Stimulated activated naive CD8-positive, alpha-beta T cell treated with anti-CD3 and anti-CD28 coated beads, Interleukin-15, amount 100 ng/mL, for 72 hours (primary cell): ENCODE measurements around the gene MYH7B.

Experiments
- ATAC-seq: fragments of 150-1000 bp; cut with Tn5 transposase; 2 replicates; pipeline ENCODE4 v1.10.0; 2021; ENCODE audit warnings: mild to moderate bottlenecking, moderate library complexity
- DNase-seq, 2 donors: peaks; one replicate each; pipeline ENCODE4 v3.0.0; 2021 to 2022
- H3K27ac Mint-ChIP-seq, 2 donors: one replicate each; pipeline ENCODE4 v1.8.0; 2022; ENCODE audit warnings: mild to moderate bottlenecking in 2 of 2, mixed read lengths in 2 of 2, moderate library complexity in 2 of 2
- H3K27me3 Mint-ChIP-seq: one replicate; pipeline ENCODE4 v1.8.0; 2022; ENCODE audit warnings: mixed read lengths
- H3K4me1 Mint-ChIP-seq: one replicate; pipeline ENCODE4 v1.8.0; 2022; ENCODE audit warnings: mild to moderate bottlenecking, mixed read lengths
- H3K4me3 Mint-ChIP-seq, 2 donors: one replicate each; pipeline ENCODE4 v1.8.0; 2022; ENCODE audit warnings: mild to moderate bottlenecking in 2 of 2, mixed read lengths in 2 of 2, moderate library complexity in 1 of 2
- H3K9me3 Mint-ChIP-seq, 2 donors: one replicate each; pipeline ENCODE4 v1.8.0; 2022; ENCODE audit warnings: mixed read lengths in 2 of 2

MYH7B gene

GRCh38 chr20:34956751-34957472 is 1.2 kb downstream of the MYH7B start:
- H3K9me3 Mint-ChIP-seq, result no peaks in the 10 kb centered on the region
- H3K4me3 Mint-ChIP-seq, result no peak overlapping the region
- DNase-seq (no peak), ATAC-seq (no peak)
- H3K4me1 Mint-ChIP-seq, result peaks cover 30% of the 10 kb centered on the region
- no peaks in the 10 kb centered on the region for H3K27me3 Mint-ChIP-seq
- peak overlapping the region in 1 of 2 donors; percentile 20 for H3K27ac Mint-ChIP-seq

- peaks cover 7% of the 10 kb centered on the region for H3K4me1 Mint-ChIP-seq
- no peaks in the 10 kb centered on the region for H3K9me3 Mint-ChIP-seq
- DNase-seq (no peak), ATAC-seq (no peak)
- no peak overlapping the region for H3K27ac Mint-ChIP-seq
- no peaks in the 10 kb centered on the region for H3K27me3 Mint-ChIP-seq
- no peak overlapping the region for H3K4me3 Mint-ChIP-seq
Observed at GRCh38 chr20:34964486-34964885, 8.8 kb downstream of the MYH7B start.

DNA sequence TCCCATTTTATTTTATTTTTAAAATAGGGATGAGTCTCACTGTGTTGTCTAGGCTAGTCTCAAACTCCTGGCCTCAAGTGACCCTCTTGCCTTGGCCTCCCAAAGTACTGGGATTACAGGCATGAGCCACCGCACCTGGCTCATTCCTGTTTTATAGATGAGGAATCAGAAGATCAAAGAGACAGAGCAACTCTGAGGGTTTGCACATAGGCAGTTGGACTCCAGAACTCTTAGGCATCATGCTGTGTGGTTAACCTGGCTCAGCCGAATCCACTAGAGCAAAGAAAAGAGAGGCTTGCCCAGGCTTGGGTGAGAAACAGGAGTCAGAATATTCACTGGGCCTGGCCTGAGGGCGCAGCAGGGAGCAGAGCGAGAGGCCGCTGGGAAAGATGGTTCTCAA is 9.4 kb downstream of the MYH7B start:
- ATAC-seq (no peak), DNase-seq (no peak)
- no peaks in the 10 kb centered on the region for H3K27me3 Mint-ChIP-seq
- no peak overlapping the region for H3K4me3 Mint-ChIP-seq
- peak overlapping the region in 1 of 2 donors; percentile 52 for H3K27ac Mint-ChIP-seq
- H3K4me1 Mint-ChIP-seq, result peaks cover 7% of the 10 kb centered on the region
- H3K9me3 Mint-ChIP-seq, result no peaks in the 10 kb centered on the region

GRCh38 chr20:34967421-34967820 is 11.8 kb downstream of the MYH7B start:
- H3K27me3 Mint-ChIP-seq, result no peaks in the 10 kb centered on the region
- H3K4me1 Mint-ChIP-seq, result no peaks in the 10 kb centered on the region
- H3K4me3 Mint-ChIP-seq, result no peak overlapping the region
- no peaks in the 10 kb centered on the region for H3K9me3 Mint-ChIP-seq
- DNase-seq (no peak), ATAC-seq (no peak)
- H3K27ac Mint-ChIP-seq, result no peak overlapping the region

DNA sequence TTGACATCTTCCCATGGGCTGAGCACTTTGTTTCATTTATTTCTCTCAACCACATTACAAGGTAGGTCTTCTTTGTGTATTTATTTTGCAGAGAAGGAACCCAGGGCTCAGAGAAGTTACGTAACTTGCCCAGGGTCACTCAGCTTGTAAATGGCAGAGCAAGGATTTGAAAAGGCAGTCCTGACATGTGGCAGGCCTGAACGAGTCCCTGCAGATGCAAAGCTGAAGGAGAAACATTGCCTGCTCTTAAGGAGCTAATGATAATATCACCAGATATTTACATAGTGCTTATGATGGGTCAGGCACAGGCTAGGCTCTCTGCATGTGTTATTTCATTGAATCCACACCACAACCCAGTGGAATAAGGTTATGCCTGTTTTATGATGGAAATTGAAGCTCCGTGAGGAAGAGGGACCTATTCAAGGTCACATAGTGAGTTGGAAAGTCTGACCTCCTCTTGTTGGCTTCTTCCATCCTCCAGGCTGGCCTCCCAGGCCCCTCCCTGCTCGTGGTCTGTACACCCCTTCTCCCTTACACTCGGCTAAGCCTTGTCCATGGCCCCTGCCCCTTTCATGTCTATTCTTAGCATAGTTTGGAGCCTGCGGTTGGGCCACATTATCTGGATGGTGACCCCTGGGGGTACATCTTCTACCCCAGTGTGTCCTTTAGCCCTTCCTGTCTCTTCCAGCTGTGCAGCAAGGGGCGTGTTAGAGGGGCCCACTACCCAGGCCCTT is 12.5 kb downstream of the MYH7B start:
- Mint-ChIP-seq H3K27me3 (no peaks in the 10 kb centered on the region), H3K9me3 (no peaks in the 10 kb centered on the region), H3K27ac (peak overlapping the region; percentile 61 to 83), H3K4me3 (no peak overlapping the region), H3K4me1 (no peaks in the 10 kb centered on the region)
- DNase-seq, result no peak
- no peak for ATAC-seq

- Mint-ChIP-seq H3K4me3 (no peak overlapping the region), H3K27me3 (no peaks in the 10 kb centered on the region), H3K27ac (no peak overlapping the region), H3K9me3 (no peaks in the 10 kb centered on the region), H3K4me1 (no peaks in the 10 kb centered on the region)
- ATAC-seq (no peak), DNase-seq (no peak)
Observed at GRCh38 chr20:34970193-34970840, 14.6 kb downstream of the MYH7B start.

DNA sequence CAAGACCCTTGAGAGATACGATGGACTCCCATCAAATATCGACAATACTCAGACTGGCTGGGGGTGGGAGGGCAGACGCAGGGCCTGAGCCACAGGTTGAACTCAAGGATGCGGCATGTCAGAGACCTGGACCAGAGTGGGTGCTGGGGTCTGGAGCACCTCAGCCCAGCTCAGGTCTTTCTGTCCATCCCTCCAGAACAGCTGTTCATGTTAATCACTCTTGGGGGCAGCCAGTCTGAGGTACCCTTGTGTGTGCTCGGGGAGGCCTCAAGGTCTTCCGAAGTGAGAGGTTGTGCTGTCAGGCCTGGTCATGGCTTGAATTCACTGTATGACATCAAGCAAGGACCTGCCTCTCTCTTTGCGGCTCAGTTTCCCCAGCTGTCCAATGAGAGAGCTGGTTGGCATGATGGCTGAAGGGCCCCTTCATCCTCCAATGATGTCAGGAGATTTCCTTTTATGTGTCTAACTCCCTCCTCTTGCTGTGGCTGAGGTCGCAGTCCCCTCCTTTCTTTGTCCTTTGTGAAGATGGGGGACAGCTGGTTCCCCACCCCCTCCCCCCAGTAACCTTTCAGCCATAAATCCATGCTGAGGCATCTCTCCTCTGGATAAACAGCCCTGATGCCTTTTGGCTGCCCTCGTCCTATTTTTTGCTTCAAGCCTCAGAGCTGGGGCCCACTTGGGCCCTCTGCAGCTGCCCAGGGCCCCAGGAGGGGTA is 15.3 kb downstream of the MYH7B start:
- no peaks in the 10 kb centered on the region for H3K4me1 Mint-ChIP-seq
- no peaks in the 10 kb centered on the region for H3K9me3 Mint-ChIP-seq
- H3K27ac Mint-ChIP-seq, result no peak overlapping the region
- H3K27me3 Mint-ChIP-seq, result no peaks in the 10 kb centered on the region
- H3K4me3 Mint-ChIP-seq, result no peak overlapping the region
- DNase-seq, result no peak
- no peak for ATAC-seq

- H3K4me3 Mint-ChIP-seq, result no peak overlapping the region
- H3K27me3 Mint-ChIP-seq, result peaks cover 2% of the 10 kb centered on the region
- peak overlapping the region in 1 of 2 donors; percentile 3 for H3K27ac Mint-ChIP-seq
- ATAC-seq (no peak), DNase-seq (no peak)
- H3K9me3 Mint-ChIP-seq, result no peaks in the 10 kb centered on the region
- H3K4me1 Mint-ChIP-seq, result no peaks in the 10 kb centered on the region
Observed at GRCh38 chr20:34971561-34972235, 16.0 kb downstream of the MYH7B start.

DNA sequence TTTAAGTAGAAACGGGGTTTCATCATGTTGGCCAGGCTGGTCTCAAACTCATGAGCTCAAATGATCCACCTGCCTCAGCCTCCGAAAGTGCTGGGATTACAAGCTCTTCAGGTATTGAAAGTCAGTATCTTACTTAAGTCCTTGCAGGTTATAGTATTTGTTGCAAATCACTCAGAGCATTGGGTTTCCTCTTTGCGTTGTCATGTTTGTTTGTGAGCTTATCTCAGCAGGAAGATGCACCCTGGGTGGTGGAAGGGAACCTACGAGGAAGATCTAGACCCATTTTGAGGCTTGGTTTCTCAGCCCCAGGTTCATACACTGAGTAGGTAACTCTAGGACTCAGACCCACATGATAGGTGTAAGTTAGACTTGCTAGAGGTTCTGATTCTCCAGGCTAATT is 18.6 kb downstream of the MYH7B start:
- ATAC-seq, result no peak
- no peak overlapping the region for H3K4me3 Mint-ChIP-seq
- peaks cover 17% of the 10 kb centered on the region for H3K27me3 Mint-ChIP-seq
- no peaks in the 10 kb centered on the region for H3K4me1 Mint-ChIP-seq
- no peak for DNase-seq
- H3K27ac Mint-ChIP-seq, result no peak overlapping the region
- H3K9me3 Mint-ChIP-seq, result no peaks in the 10 kb centered on the region

- Mint-ChIP-seq H3K27me3 (peaks cover 26% of the 10 kb centered on the region), H3K4me1 (no peaks in the 10 kb centered on the region), H3K27ac (no peak overlapping the region), H3K9me3 (no peaks in the 10 kb centered on the region), H3K4me3 (no peak overlapping the region)
- DNase-seq (no peak), ATAC-seq (no peak)
Observed at GRCh38 chr20:34976286-34976685, 20.6 kb downstream of the MYH7B start.

DNA sequence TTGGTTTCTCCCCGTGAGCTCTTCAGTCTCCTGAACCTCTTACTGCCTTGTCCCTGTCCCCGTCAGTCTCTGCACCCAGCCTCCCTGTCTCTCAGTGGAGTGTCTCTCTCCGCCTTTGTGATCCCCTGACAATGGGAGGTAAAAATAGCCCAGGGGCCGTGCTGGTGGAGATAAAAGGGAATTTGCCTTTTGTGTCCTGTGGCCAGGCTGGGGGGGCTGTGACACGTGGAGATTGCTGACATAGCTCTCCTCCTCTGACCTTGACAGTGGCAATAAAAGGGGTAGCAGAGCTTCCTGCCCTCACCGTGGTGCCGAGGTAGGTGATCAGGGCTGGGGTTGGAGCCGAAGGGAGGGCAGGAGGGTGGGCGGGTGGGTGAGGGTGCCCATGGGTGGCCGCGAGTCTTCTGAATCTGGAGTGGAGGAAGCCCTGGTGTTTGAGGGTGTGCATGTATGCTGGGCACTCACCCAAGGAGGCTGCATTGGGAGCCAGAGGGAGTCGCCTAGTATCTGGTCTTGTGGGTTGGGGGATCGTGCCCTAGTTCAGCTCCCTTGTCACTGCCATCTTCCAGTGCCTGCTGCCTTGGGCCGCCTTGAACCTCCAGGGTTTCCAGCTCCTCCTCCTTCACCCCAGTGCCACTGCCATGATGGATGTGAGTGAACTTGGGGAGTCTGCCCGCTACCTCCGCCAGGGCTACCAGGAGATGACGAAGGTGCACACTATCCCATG is 21.9 kb downstream of the MYH7B start:
- H3K27ac Mint-ChIP-seq, result no peak overlapping the region
- no peak overlapping the region for H3K4me3 Mint-ChIP-seq
- H3K9me3 Mint-ChIP-seq, result no peaks in the 10 kb centered on the region
- no peak for DNase-seq
- no peaks in the 10 kb centered on the region for H3K4me1 Mint-ChIP-seq
- peaks cover 39% of the 10 kb centered on the region for H3K27me3 Mint-ChIP-seq
- ATAC-seq, result no peak

DNA sequence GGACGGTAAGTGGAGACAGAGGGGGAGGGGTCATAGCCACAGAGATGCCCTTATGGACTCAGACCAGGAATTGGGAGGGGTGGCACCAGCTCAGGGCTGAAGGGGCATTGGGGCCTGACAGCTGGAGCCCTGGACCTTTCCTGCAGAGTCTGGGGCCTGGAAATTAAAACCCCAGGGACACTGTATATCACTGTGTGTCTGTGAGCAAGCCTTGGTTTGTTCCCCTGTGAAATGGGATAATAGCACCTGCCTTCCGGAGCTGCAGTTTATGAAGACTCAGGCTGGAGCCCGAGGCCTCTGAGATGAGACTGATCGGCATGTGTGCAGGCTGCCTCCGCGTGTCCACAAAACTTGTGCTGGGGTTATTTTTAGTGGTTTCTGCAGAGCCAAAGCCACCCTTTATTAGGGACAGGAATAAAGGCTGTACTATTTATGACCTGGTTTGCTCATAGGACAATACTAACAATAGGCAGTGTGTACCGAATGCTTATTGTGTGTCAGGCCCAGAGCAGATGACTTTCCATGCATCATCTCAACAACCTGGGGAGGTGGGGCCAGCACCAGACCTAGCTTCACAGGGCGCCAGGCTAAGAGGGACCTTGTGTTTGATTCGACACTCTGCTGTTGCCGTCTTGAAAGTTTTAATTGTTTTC is 22.6 kb downstream of the MYH7B start:
- H3K27ac Mint-ChIP-seq, result no peak overlapping the region
- H3K4me3 Mint-ChIP-seq, result no peak overlapping the region
- no peak for ATAC-seq
- peaks cover 3% of the 10 kb centered on the region for H3K4me1 Mint-ChIP-seq
- no peaks in the 10 kb centered on the region for H3K9me3 Mint-ChIP-seq
- no peak for DNase-seq
- H3K27me3 Mint-ChIP-seq, result peaks cover 46% of the 10 kb centered on the region

GRCh38 chr20:34979366-34980153 is 23.9 kb downstream of the MYH7B start:
- DNase-seq (no peak), ATAC-seq (peak; percentile 45)
- H3K27ac Mint-ChIP-seq, result no peak overlapping the region
- H3K4me3 Mint-ChIP-seq, result no peak overlapping the region
- no peaks in the 10 kb centered on the region for H3K9me3 Mint-ChIP-seq
- peaks cover 6% of the 10 kb centered on the region for H3K4me1 Mint-ChIP-seq
- peaks cover 56% of the 10 kb centered on the region for H3K27me3 Mint-ChIP-seq
